Ishikawa (cell line): ENCODE measurements around the gene GDAP1L1.

Source experiments
- RAD21 ChIP-seq: IDR thresholded peaks from 2 replicates; pipeline ENCODE4 v1.6.1; 2012; ENCODE audit warnings: low read depth
- REST ChIP-seq: IDR thresholded peaks from 2 replicates; pipeline ENCODE4 v1.6.1; 2012; ENCODE audit warnings: low read depth, mild to moderate bottlenecking
- YY1 ChIP-seq: IDR thresholded peaks from 2 replicates; pipeline ENCODE4 v1.6.1; 2012; ENCODE audit warnings: low read depth

- no peak for TF ChIP-seq YY1
- TF ChIP-seq REST = no peak
- no peak for TF ChIP-seq RAD21
Measured at GRCh38 chr20:44204156-44204831, 42.8 kb upstream of the GDAP1L1 start.
